Bone marrow (tissue), 2 donors: ENCODE data around the gene ACP4.

Experiments
- DNase-seq, 2 donors: peaks; one replicate each; lab custom pipeline; 2025; lab: John Stamatoyannopoulos, UW

Gene ACP4

DNA sequence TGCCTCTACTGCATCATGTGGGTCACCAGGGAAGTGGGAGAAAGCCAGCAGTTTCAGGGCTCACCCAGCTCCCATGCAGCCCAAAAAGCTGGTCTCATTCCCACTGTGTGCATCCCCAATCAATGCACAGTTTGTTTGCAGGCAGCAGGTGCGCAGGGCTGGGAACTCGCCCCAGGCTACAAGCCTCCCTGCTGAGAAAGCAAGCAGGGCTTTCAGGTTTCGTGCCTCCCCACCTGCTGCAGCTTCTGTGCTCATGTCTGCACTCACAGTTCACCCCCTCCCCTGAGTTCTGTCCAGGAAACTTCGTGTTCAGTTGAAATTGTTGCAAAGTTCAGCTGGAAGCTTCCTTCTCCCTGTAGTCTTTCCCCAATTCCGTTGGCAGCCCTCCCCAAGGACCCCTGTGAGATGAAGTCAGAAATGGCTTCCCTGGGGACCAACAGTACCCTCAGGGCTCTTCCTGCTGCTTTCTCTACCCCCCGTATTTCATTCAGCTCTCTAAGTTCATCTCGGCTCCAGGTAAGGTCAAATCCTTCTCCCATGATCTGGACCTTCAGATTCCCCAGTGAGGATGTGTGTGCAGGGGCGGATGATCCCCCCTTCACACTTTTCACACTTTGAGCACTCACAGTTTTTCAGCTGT lies 54.2 kb downstream of the ACP4 start:
- DNase-seq, result no peak
